Trophoblast cell (in vitro differentiated cells and primary cell): ENCODE measurements around the gene CD7.

ENCODE experiments used
- DNase-seq, 2 donors: peaks; one replicate each; pipeline ENCODE4 v3.0.0-alpha.2; 2016
- H2AFZ ChIP-seq: 2 replicates; pipeline ENCODE4 v1.6.1; 2013; ENCODE audit warnings: low read length, moderate library complexity, mild to moderate bottlenecking; ENCODE audit not compliant: insufficient read depth, poor library complexity
- H2AK5ac ChIP-seq: 2 replicates; pipeline ENCODE4 v1.6.1; 2013; ENCODE audit warnings: mild to moderate bottlenecking, low read length
- H2BK120ac ChIP-seq: 2 replicates; pipeline ENCODE4 v1.6.1; 2013; ENCODE audit warnings: low read length, mild to moderate bottlenecking, moderate library complexity; ENCODE audit not compliant: insufficient read depth, poor library complexity
- H2BK12ac ChIP-seq: 2 replicates; pipeline ENCODE4 v1.6.1; 2013; ENCODE audit warnings: mild to moderate bottlenecking, low read length, moderate library complexity
- H2BK5ac ChIP-seq: 2 replicates; pipeline ENCODE4 v1.6.1; 2013; ENCODE audit warnings: low read length, low read depth, moderate library complexity, mild to moderate bottlenecking; ENCODE audit not compliant: poor library complexity
- H3K14ac ChIP-seq: 2 replicates; pipeline ENCODE4 v1.6.1; 2013; ENCODE audit warnings: mild to moderate bottlenecking, low read length
- H3K18ac ChIP-seq: 2 replicates; pipeline ENCODE4 v1.6.1; 2013; ENCODE audit warnings: mild to moderate bottlenecking, low read length
- H3K23ac ChIP-seq: 2 replicates; pipeline ENCODE4 v1.6.1; 2013; ENCODE audit warnings: low read length
- H3K27ac ChIP-seq: 2 replicates; pipeline ENCODE4 v1.5.1; 2013; ENCODE audit warnings: low read depth, mild to moderate bottlenecking, inconsistent platforms, low read length, moderate library complexity
- H3K27me3 ChIP-seq: 2 replicates; pipeline ENCODE4 v1.6.1; 2013; ENCODE audit warnings: inconsistent platforms, mild to moderate bottlenecking, low read length, moderate library complexity; ENCODE audit not compliant: insufficient read depth
- H3K36me3 ChIP-seq, 2 experiments: 1 replicate in 1 of 2; 2 replicates in 1 of 2; pipeline ENCODE4 v1.6.1; 2013; ENCODE audit warnings: low read length in 2 of 2, mild to moderate bottlenecking in 2 of 2, moderate library complexity in 1 of 2; ENCODE audit not compliant: insufficient read depth in 2 of 2, control insufficient read depth in 1 of 2
- H3K4ac ChIP-seq: 2 replicates; pipeline ENCODE4 v1.6.1; 2013; ENCODE audit warnings: low read depth, mild to moderate bottlenecking, low read length, moderate library complexity
- H3K4me1 ChIP-seq, 2 experiments: 1 replicate in 1 of 2; 2 replicates in 1 of 2; pipeline ENCODE4 v1.6.1; 2013; ENCODE audit warnings: low read length in 2 of 2, mild to moderate bottlenecking in 2 of 2, moderate library complexity in 1 of 2; ENCODE audit not compliant: insufficient read depth in 2 of 2, control insufficient read depth in 1 of 2
- H3K4me2 ChIP-seq: 2 replicates; pipeline ENCODE4 v1.6.1; 2013; ENCODE audit warnings: inconsistent platforms, mild to moderate bottlenecking, low read length, moderate library complexity
- H3K4me3 ChIP-seq: 2 replicates; pipeline ENCODE4 v1.5.1; 2013; ENCODE audit warnings: mild to moderate bottlenecking, low read depth, low read length, inconsistent platforms
- H3K79me1 ChIP-seq: one replicate; pipeline ENCODE4 v1.6.1; 2013; ENCODE audit warnings: low read length
- H3K79me2 ChIP-seq: 2 replicates; pipeline ENCODE4 v1.6.1; 2013; ENCODE audit warnings: low read length, mild to moderate bottlenecking; ENCODE audit not compliant: control insufficient read depth, insufficient read depth, poor library complexity
- H3K9ac ChIP-seq: 2 replicates; pipeline ENCODE4 v1.6.1; 2013; ENCODE audit warnings: mild to moderate bottlenecking, low read length
- H3K9me3 ChIP-seq: 2 replicates; pipeline ENCODE4 v1.6.1; 2013; ENCODE audit warnings: low read depth, mild to moderate bottlenecking, control low read depth, inconsistent platforms, low read length; ENCODE audit not compliant: insufficient read depth
- H4K12ac ChIP-seq: 2 replicates; pipeline ENCODE4 v1.6.1; 2013; ENCODE audit warnings: low read depth, mild to moderate bottlenecking, low read length, moderate library complexity
- H4K8ac ChIP-seq: 2 replicates; pipeline ENCODE4 v1.6.1; 2013; ENCODE audit warnings: low read depth, mild to moderate bottlenecking, low read length, moderate library complexity
- H4K91ac ChIP-seq: one replicate; pipeline ENCODE4 v1.6.1; 2013; ENCODE audit warnings: low read depth, mild to moderate bottlenecking, low read length, moderate library complexity
- WGBS: extraction: QIAGEN DNeasy Blood & Tissue Kit; methylation state at CpG from one replicate; pipeline ENCODE4 v1.1.7; 2013; ENCODE audit warnings: missing lambda C conversion rate; ENCODE audit not compliant: insufficient read length, insufficient coverage; ENCODE audit errors: extremely low coverage; 5-methylcytosine and 5-hydroxymethylcytosine counted together

The CD7 gene

GRCh38 chr17:82314727-82315605 lies 2.4 kb downstream of the CD7 start:
- Histone ChIP-seq H2BK5ac (no peak overlapping the region), H3K18ac (no peak overlapping the region), H4K91ac (no peak overlapping the region), H2BK120ac (no peak overlapping the region), H3K4me1 (no peaks in the 10 kb centered on the region), H3K79me1 (no peaks in the 10 kb centered on the region), H3K4me3 (no peak overlapping the region), H2AFZ (no peak overlapping the region), H2BK12ac (no peak overlapping the region), H4K8ac (no peak overlapping the region), H3K9ac (no peak overlapping the region), H3K36me3 (no peaks in the 10 kb centered on the region), H3K4me2 (no peak overlapping the region), H3K27me3 (no peaks in the 10 kb centered on the region), H3K23ac (no peak overlapping the region), H3K14ac (no peak overlapping the region), H2AK5ac (no peak overlapping the region), H3K4ac (no peak overlapping the region), H4K12ac (no peak overlapping the region), H3K9me3 (peaks cover 18% of the 10 kb centered on the region), H3K27ac (no peak overlapping the region), H3K79me2 (no peaks in the 10 kb centered on the region)
- no peak for DNase-seq
- WGBS: no CpG with 5 or more reads among the region's 32 CpGs

GRCh38 chr17:82314012-82314726 lies 3.2 kb downstream of the CD7 start:
- no CpG with 5 or more reads among the region's 27 CpGs for WGBS
- no peaks in the 10 kb centered on the region for H3K36me3 ChIP-seq

GRCh38 chr17:82313195-82314011 lies 4.0 kb downstream of the CD7 start:
- Histone ChIP-seq H3K14ac (no peak overlapping the region), H3K79me2 (no peaks in the 10 kb centered on the region), H3K9me3 (peaks cover 7% of the 10 kb centered on the region), H2BK120ac (no peak overlapping the region), H2AK5ac (no peak overlapping the region), H3K27ac (no peak overlapping the region), H3K4me2 (no peak overlapping the region), H2BK5ac (no peak overlapping the region), H3K36me3 (no peaks in the 10 kb centered on the region), H4K12ac (no peak overlapping the region), H3K23ac (no peak overlapping the region), H3K18ac (no peak overlapping the region), H2BK12ac (no peak overlapping the region), H2AFZ (no peak overlapping the region), H3K4me3 (no peak overlapping the region), H4K91ac (no peak overlapping the region), H3K79me1 (no peaks in the 10 kb centered on the region), H4K8ac (no peak overlapping the region), H3K4ac (no peak overlapping the region), H3K9ac (no peak overlapping the region), H3K4me1 (no peaks in the 10 kb centered on the region), H3K27me3 (no peaks in the 10 kb centered on the region)
- no CpG with 5 or more reads among the region's 28 CpGs for WGBS
- no peak for DNase-seq

More at GRCh38 chr17:82314012-82314726, 3.2 kb downstream of the CD7 start:
- H2BK120ac ChIP-seq: no peak overlapping the region
- no peak overlapping the region for H2AK5ac ChIP-seq
- H3K79me1 ChIP-seq: no peaks in the 10 kb centered on the region
- no peak overlapping the region for H2AFZ ChIP-seq
- H3K4me1 ChIP-seq: no peaks in the 10 kb centered on the region
- no peak overlapping the region for H3K14ac ChIP-seq
- H3K79me2 ChIP-seq: no peaks in the 10 kb centered on the region
- no peak for DNase-seq
- no peak overlapping the region for H2BK12ac ChIP-seq
- no peak overlapping the region for H4K8ac ChIP-seq
- H3K4me2 ChIP-seq: no peak overlapping the region
- H3K18ac ChIP-seq: no peak overlapping the region
- no peak overlapping the region for H3K4ac ChIP-seq
- no peak overlapping the region for H4K12ac ChIP-seq
- H3K4me3 ChIP-seq: no peak overlapping the region
- no peak overlapping the region for H3K23ac ChIP-seq
- H2BK5ac ChIP-seq: no peak overlapping the region
- H4K91ac ChIP-seq: no peak overlapping the region
- H3K9me3 ChIP-seq: peaks cover 15% of the 10 kb centered on the region
- H3K27me3 ChIP-seq: no peaks in the 10 kb centered on the region
- H3K27ac ChIP-seq: no peak overlapping the region
- no peak overlapping the region for H3K9ac ChIP-seq

GRCh38 chr17:82311971-82312370 lies 5.4 kb downstream of the CD7 start:
- no peak overlapping the region for H3K9ac ChIP-seq
- H4K91ac ChIP-seq: no peak overlapping the region
- H2BK120ac ChIP-seq: no peak overlapping the region
- H3K4ac ChIP-seq: no peak overlapping the region
- no peak overlapping the region for H2BK12ac ChIP-seq
- no peaks in the 10 kb centered on the region for H3K4me1 ChIP-seq
- no CpG with 5 or more reads among the region's 13 CpGs for WGBS
- no peaks in the 10 kb centered on the region for H3K79me2 ChIP-seq
- peaks cover 4% of the 10 kb centered on the region for H3K9me3 ChIP-seq
- no peak overlapping the region for H2AFZ ChIP-seq
- H4K8ac ChIP-seq: no peak overlapping the region
- H3K23ac ChIP-seq: no peak overlapping the region
- no peak overlapping the region for H3K4me3 ChIP-seq
- no peak overlapping the region for H3K27ac ChIP-seq
- DNase-seq: no peak
- H2BK5ac ChIP-seq: no peak overlapping the region
- no peaks in the 10 kb centered on the region for H3K36me3 ChIP-seq
- no peak overlapping the region for H4K12ac ChIP-seq
- no peak overlapping the region for H3K4me2 ChIP-seq
- no peak overlapping the region for H3K18ac ChIP-seq
- no peaks in the 10 kb centered on the region for H3K27me3 ChIP-seq
- no peak overlapping the region for H3K14ac ChIP-seq
- H3K79me1 ChIP-seq: no peaks in the 10 kb centered on the region
- H2AK5ac ChIP-seq: no peak overlapping the region
